K562 (cell line): ENCODE data around the gene XAGE1A. TPM values are rescaled to one million over a fixed set of nuclear protein-coding genes. Genes with fewer than 3 reads are reported as not detected.

Source experiments
- ATAC-seq: fragments of 200-7000 bp; cut with Tn5 transposase; 3 replicates; pipeline ENCODE4 v1.9.1; 2020; ENCODE audit warnings: moderate library complexity
- BruUV-seq: library from RNA; stranded (reverse); fragments of 400-500 nt; replicated peaks from 2 replicates; lab custom pipeline; 2021; lab: Mats Ljungman, UMichigan
- CTCF ChIA-PET: fragments of 300-600 bp; formaldehyde crosslinking; extraction: SDS; loops from one replicate; lab custom pipeline; 2021; ENCODE audit warnings: low intra/inter-chr PET ratio; lab: Yijun Ruan, JAX
- POLR2A ChIA-PET: fragments of 300-600, 350-650 bp; sonication (Branson Sonifier 250); formaldehyde crosslinking; extraction: SDS; loops from one replicate; lab custom pipeline; 2021; ENCODE audit warnings: antibody characterized with exemption, inconsistent platforms; lab: Yijun Ruan, JAX
- DNase-seq, 4 experiments: peaks; one replicate each; pipeline versions ENCODE4 v3.0.0 to v3.0.0-alpha.2; 2011 to 2018; ENCODE audit warnings: low spot score in 3 of 4, mixed read lengths in 3 of 4; ENCODE audit errors: extremely low read depth in 1 of 4
- FAIRE-seq: peaks from 2 replicates; lab custom pipeline; 2011; peaks lifted over from hg19 to GRCh38; lab: Jason Lieb, UNC
- H2AFZ ChIP-seq: 2 replicates; pipeline ENCODE4 v1.6.0; 2011; ENCODE audit warnings: low read depth, low read length, control low read depth, inconsistent platforms
- H3K27ac ChIP-seq: fragments of 200-600 bp; 3 replicates; pipeline ENCODE4 v1.8.0; 2011; ENCODE audit warnings: low read depth, mild to moderate bottlenecking, control low read depth, inconsistent platforms, low read length, moderate library complexity, mixed read lengths; ENCODE audit errors: extremely low read depth
- H3K27me3 ChIP-seq, 2 experiments: fragments of 300-600 bp in 1 of 2; 2 replicates in 1 of 2; 3 replicates in 1 of 2; pipeline versions ENCODE4 v1.6.0 to v1.8.0; 2011; ENCODE audit warnings: inconsistent platforms in 2 of 2, low read length in 2 of 2, mild to moderate bottlenecking in 1 of 2, mixed read lengths in 1 of 2, moderate library complexity in 1 of 2; ENCODE audit not compliant: control insufficient read depth in 2 of 2, insufficient read depth in 2 of 2
- H3K36me3 ChIP-seq: fragments of 300-600 bp; 3 replicates; pipeline ENCODE4 v1.8.0; 2011; ENCODE audit warnings: mild to moderate bottlenecking, low read length, inconsistent platforms; ENCODE audit not compliant: control insufficient read depth, insufficient read depth
- H3K4me1 ChIP-seq, 2 experiments: fragments of 200-600 bp in 1 of 2; replicated peaks in 1 of 2; 2 replicates in 1 of 2; 3 replicates in 1 of 2; pipeline versions ENCODE4 v1.5.1 to v1.8.0; 2011; ENCODE audit warnings: inconsistent platforms in 2 of 2, low read length in 2 of 2, mild to moderate bottlenecking in 1 of 2, mixed read lengths in 1 of 2, moderate library complexity in 1 of 2; ENCODE audit not compliant: control insufficient read depth in 2 of 2, insufficient read depth in 2 of 2
- H3K4me2 ChIP-seq: 2 replicates; pipeline ENCODE4 v1.6.1; 2011; ENCODE audit warnings: low read length, control low read depth, inconsistent platforms, mixed read lengths; ENCODE audit not compliant: insufficient read depth
- H3K4me3 ChIP-seq: fragments of 200-600 bp; sonication (generic), shearing (Covaris generic); 2 replicates; pipeline ENCODE4 v1.5.1; 2016; ENCODE audit warnings: control low read depth, inconsistent platforms
- H3K79me2 ChIP-seq: fragments of 200-600 bp; 3 replicates; pipeline ENCODE4 v1.8.0; 2011; ENCODE audit warnings: low read length, inconsistent platforms; ENCODE audit not compliant: control insufficient read depth, insufficient read depth
- H3K9ac ChIP-seq, 2 experiments: 2 replicates each; pipeline versions ENCODE4 v1.6.0 to v1.6.1; 2011; ENCODE audit warnings: low read depth in 2 of 2, low read length in 2 of 2, control low read depth in 1 of 2, inconsistent platforms in 1 of 2, mild to moderate bottlenecking in 1 of 2, mixed read lengths in 1 of 2; ENCODE audit not compliant: insufficient read depth in 1 of 2
- H3K9me1 ChIP-seq: one replicate; pipeline ENCODE4 v1.6.0; 2011; ENCODE audit warnings: inconsistent platforms, mild to moderate bottlenecking, low read length, moderate library complexity; ENCODE audit not compliant: control insufficient read depth, insufficient read depth
- H3K9me3 ChIP-seq: replicated peaks from 2 replicates; pipeline ENCODE4 v1.5.1; 2011; ENCODE audit warnings: low read depth, low read length, inconsistent platforms; ENCODE audit not compliant: control insufficient read depth, insufficient read depth
- H4K20me1 ChIP-seq: replicated peaks from 2 replicates; pipeline ENCODE4 v1.6.1; 2011; ENCODE audit warnings: low read length, inconsistent platforms, mixed read lengths; ENCODE audit not compliant: control insufficient read depth, insufficient read depth
- CEBPG ChIP-seq, 3 experiments: fragments of 200-800 bp in 1 of 3; sonication (Bioruptor generic) in 1 of 3; sonication (generic) in 1 of 3; formaldehyde crosslinking in 1 of 3; IDR thresholded peaks in 2 of 3; conservative IDR thresholded peaks in 1 of 3; 2 replicates each; pipeline versions ENCODE4 v1.6.1 to v1.8.0; 2016 to 2022; ENCODE audit warnings: missing compliant biosample characterization in 2 of 3, missing genetic modification characterization in 2 of 3, mild to moderate bottlenecking in 1 of 3, missing genetic modification reagents in 1 of 3
- ELF2 ChIP-seq: fragments of 250-450 bp; sonication (Bioruptor Pico); IDR thresholded peaks from 2 replicates; pipeline ENCODE4 v1.5.0; 2021; ENCODE audit warnings: mild to moderate bottlenecking
- JUNB ChIP-seq: fragments of 450-650 bp; formaldehyde crosslinking; conservative IDR thresholded peaks from 2 replicates; pipeline ENCODE4 v1.4.0; 2020; ENCODE audit warnings: mild to moderate bottlenecking
- NCOA2 ChIP-seq, 2 experiments: fragments of 450-650 bp; IDR thresholded peaks; 2 replicates each; pipeline ENCODE4 v1.6.1; 2018; ENCODE audit warnings: mild to moderate bottlenecking in 2 of 2, moderate library complexity in 1 of 2; ENCODE audit not compliant: partially characterized antibody in 2 of 2
- NFE2L1 ChIP-seq: fragments of 450-650 bp; IDR thresholded peaks from 2 replicates; pipeline ENCODE4 v1.6.1; 2016; ENCODE audit warnings: missing genetic modification characterization, low read depth, mild to moderate bottlenecking, missing compliant biosample characterization, moderate library complexity, borderline replicate concordance
- PCBP1 ChIP-seq: fragments of 200-400 bp; formaldehyde crosslinking; IDR thresholded peaks from 2 replicates; pipeline ENCODE4 v1.6.1; 2018; ENCODE audit warnings: mild to moderate bottlenecking, low read depth, low read length; ENCODE audit not compliant: poor library complexity, severe bottlenecking
- POLR2H ChIP-seq: IDR thresholded peaks from 2 replicates; pipeline ENCODE4 v1.6.1; 2016; ENCODE audit warnings: missing genetic modification characterization, low read depth, mild to moderate bottlenecking, control low read depth, missing compliant biosample characterization, moderate library complexity
- RBM25 ChIP-seq: fragments of 200-400 bp; formaldehyde crosslinking; IDR thresholded peaks from 2 replicates; pipeline ENCODE4 v1.6.1; 2018; ENCODE audit warnings: low read length, low read depth, moderate library complexity; ENCODE audit not compliant: severe bottlenecking
- SMAD1 ChIP-seq: fragments of 150-350 bp; IDR thresholded peaks from 2 replicates; pipeline ENCODE4 v1.6.1; 2014; ENCODE audit warnings: low read length, low read depth; ENCODE audit not compliant: partially characterized antibody
- TOE1 ChIP-seq, 2 experiments: fragments of 450-650 bp in 1 of 2; sonication (generic) in 1 of 2; formaldehyde crosslinking in 1 of 2; IDR thresholded peaks; 2 replicates each; pipeline versions ENCODE4 v1.7.1 to v1.8.0; 2016 to 2022; ENCODE audit warnings: borderline replicate concordance in 2 of 2, mild to moderate bottlenecking in 2 of 2, antibody characterized with exemption in 1 of 2, inconsistent platforms in 1 of 2, low read depth in 1 of 2, missing genetic modification reagents in 1 of 2, moderate library complexity in 1 of 2
- ZFPM2 ChIP-seq: fragments of 250-450 bp; sonication (Bioruptor Pico); IDR thresholded peaks from 2 replicates; pipeline ENCODE4 v1.5.1; 2022; ENCODE audit warnings: mild to moderate bottlenecking
- ZNF124 ChIP-seq: sonication (generic); formaldehyde crosslinking; IDR thresholded peaks from 2 replicates; pipeline ENCODE4 v1.8.1; 2022; ENCODE audit warnings: missing genetic modification reagents
- WGBS: fragments of 100-300 bp; shearing (Covaris generic); methylation state at CpG from one replicate; pipeline ENCODE4 v1.1.6; 2016; ENCODE audit warnings: low coverage, mixed read lengths; ENCODE audit not compliant: insufficient coverage; ENCODE audit errors: missing lambda C conversion rate; 5-methylcytosine and 5-hydroxymethylcytosine counted together
- in situ Hi-C: fragments of 300-500 bp; cut with MboI; formaldehyde crosslinking; loops from 4 replicates; pipeline ENCODE4 v1.15.0; 2018; ENCODE audit warnings: inconsistent platforms, mixed read lengths
- intact Hi-C: fragments of 100-400 bp; cut with micrococcal nuclease; formaldehyde crosslinking; loops from 2 replicates; pipeline ENCODE4 v1.14.2; 2022
- polyA plus RNA-seq, 8 experiments: library from polyadenylated mRNA; depleted of rRNA in 4 of 8; stranded (reverse) in 5 of 8; unstranded in 3 of 8; fragments of >200 nt; fragmentation: Nextera tagmentation in 2 of 8; fragmentation: Illumina TruSeq in 1 of 8; extraction: Ambion mirVana in 2 of 8; extraction: Trizol in 1 of 8; gene quantifications; 2 replicates each; pipeline versions ENCODE4 v1.2.1 to v1.2.3, GENCODE V29; 2011 to 2014; ENCODE audit warnings: inconsistent platforms in 1 of 8, missing spikeins in 1 of 8
- total RNA-seq, 7 experiments: library from RNA; depleted of rRNA in 6 of 7; stranded (reverse); fragments of >200 nt in 6 of 7; fragmentation: Illumina TruSeq in 2 of 7; extraction: Trizol in 2 of 7; gene quantifications; 2 replicates each; pipeline versions ENCODE4 v1.2.1 to v1.2.3, GENCODE V29; 2011 to 2021; ENCODE audit warnings: low replicate concordance in 1 of 7
- TF ChIP-seq, protein P1 (sequence below): fragments of 250-450 bp; sonication (Bioruptor Pico); IDR thresholded peaks from 2 replicates; pipeline ENCODE4 v1.9.0; 2021; ENCODE audit warnings: mild to moderate bottlenecking
- TF ChIP-seq, protein P2 (sequence below): sonication (generic); formaldehyde crosslinking; IDR thresholded peaks from 2 replicates; pipeline ENCODE4 v1.9.0; 2022; ENCODE audit warnings: mild to moderate bottlenecking, missing genetic modification reagents
- TF ChIP-seq, protein P3 (sequence below), 2 experiments: IDR thresholded peaks; 2 replicates each; pipeline ENCODE4 v1.6.1; 2012; ENCODE audit warnings: improper control_type of control experiment in 2 of 2, low read depth in 2 of 2, low read length in 2 of 2, borderline replicate concordance in 1 of 2

XAGE1A gene
- total and polyA plus RNA-seq, 9 of the 15 experiments (the other 6 are each of a cell fraction or from before 2014, with no cell fraction given) = 21.1 to 715 (median 306) TPM

DNA sequence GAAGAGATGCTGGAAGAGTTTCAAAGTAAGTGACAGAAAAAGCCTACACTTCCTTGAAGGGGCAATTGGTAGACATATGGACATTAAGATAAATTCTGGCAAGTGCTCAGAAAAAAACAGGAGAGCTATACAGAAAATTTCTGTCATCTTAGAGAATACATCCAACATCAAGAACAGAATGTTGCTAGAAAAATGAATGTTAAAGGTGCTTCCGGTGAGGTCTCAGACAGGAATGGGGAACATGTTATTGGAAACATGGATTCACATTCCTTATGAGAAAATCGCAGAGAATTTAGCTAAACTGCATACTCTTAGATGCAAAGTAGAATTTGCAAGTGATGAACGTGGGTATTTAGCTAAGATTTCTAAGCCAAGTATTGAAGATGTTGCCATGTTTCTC is 11.7 kb downstream of the XAGE1A start:
- WGBS = 0% methylated on average over 3 of the region's 3 CpGs
- H3K27me3 ChIP-seq = peaks cover 0 to 4% of the 10 kb centered on the region in 2 experiments; a peak in 1 of 5 replicates
- TF ChIP-seq CEBPG (CRISPR knock-in tag; IDR thresholded peaks at IDR 0.05) = no peak
- no peak for TF ChIP-seq CEBPG (tag; conservative IDR thresholded peaks at IDR 0.05 in 1 of 2, IDR thresholded peaks at IDR 0.05 in 1 of 2)
- TF ChIP-seq, protein P1, sequence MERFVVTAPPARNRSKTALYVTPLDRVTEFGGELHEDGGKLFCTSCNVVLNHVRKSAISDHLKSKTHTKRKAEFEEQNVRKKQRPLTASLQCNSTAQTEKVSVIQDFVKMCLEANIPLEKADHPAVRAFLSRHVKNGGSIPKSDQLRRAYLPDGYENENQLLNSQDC = no peak
- TF ChIP-seq ELF2 (CRISPR knock-in tag) = no peak
- TF ChIP-seq, protein P2, sequence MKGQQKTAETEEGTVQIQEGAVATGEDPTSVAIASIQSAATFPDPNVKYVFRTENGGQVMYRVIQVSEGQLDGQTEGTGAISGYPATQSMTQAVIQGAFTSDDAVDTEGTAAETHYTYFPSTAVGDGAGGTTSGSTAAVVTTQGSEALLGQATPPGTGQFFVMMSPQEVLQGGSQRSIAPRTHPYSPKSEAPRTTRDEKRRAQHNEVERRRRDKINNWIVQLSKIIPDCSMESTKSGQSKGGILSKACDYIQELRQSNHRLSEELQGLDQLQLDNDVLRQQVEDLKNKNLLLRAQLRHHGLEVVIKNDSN = no peak
- no peak for TF ChIP-seq NFE2L1
- TF ChIP-seq TOE1 (IDR thresholded peaks at IDR 0.05; ENCODE audit: borderline replicate concordance) = no peak
- no peak for TF ChIP-seq TOE1 (CRISPR knock-in tag; IDR thresholded peaks at IDR 0.05; ENCODE audit: borderline replicate concordance, low read depth)
- no peak for TF ChIP-seq ZFPM2 (CRISPR knock-in tag)
- TF ChIP-seq ZNF124 (CRISPR knock-in tag) = no peak
- TF ChIP-seq PCBP1 = no peak
- TF ChIP-seq SMAD1 = no peak
- no peak for TF ChIP-seq NCOA2 (IDR thresholded peaks at IDR 0.05; ENCODE audit: partially characterized antibody in 2 of 2)
- TF ChIP-seq JUNB (CRISPR knock-in tag) = no peak
- no peak for TF ChIP-seq POLR2H (tag)
- no peak for TF ChIP-seq RBM25
- TF ChIP-seq, protein P3, sequence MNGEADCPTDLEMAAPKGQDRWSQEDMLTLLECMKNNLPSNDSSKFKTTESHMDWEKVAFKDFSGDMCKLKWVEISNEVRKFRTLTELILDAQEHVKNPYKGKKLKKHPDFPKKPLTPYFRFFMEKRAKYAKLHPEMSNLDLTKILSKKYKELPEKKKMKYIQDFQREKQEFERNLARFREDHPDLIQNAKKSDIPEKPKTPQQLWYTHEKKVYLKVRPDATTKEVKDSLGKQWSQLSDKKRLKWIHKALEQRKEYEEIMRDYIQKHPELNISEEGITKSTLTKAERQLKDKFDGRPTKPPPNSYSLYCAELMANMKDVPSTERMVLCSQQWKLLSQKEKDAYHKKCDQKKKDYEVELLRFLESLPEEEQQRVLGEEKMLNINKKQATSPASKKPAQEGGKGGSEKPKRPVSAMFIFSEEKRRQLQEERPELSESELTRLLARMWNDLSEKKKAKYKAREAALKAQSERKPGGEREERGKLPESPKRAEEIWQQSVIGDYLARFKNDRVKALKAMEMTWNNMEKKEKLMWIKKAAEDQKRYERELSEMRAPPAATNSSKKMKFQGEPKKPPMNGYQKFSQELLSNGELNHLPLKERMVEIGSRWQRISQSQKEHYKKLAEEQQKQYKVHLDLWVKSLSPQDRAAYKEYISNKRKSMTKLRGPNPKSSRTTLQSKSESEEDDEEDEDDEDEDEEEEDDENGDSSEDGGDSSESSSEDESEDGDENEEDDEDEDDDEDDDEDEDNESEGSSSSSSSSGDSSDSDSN (IDR thresholded peaks at IDR 0.05; ENCODE audit: borderline replicate concordance in 1 of 2, low read depth in 2 of 2, low read length in 2 of 2) = no peak
- H3K79me2 ChIP-seq = no peaks in the 10 kb centered on the region
- no peak overlapping the region for H3K4me3 ChIP-seq
- FAIRE-seq = no peak
- no peaks in the 10 kb centered on the region for H3K9me3 ChIP-seq
- ATAC-seq = no peak
- POLR2A ChIA-PET = no interaction called here
- no peaks in the 10 kb centered on the region for H4K20me1 ChIP-seq
- no peak overlapping the region for H2AFZ ChIP-seq
- H3K4me2 ChIP-seq = no peak overlapping the region
- no peak overlapping the region for H3K27ac ChIP-seq
- intact Hi-C loops (no loop called here), in situ Hi-C loops (no loop called here)
- no peaks in the 10 kb centered on the region for H3K36me3 ChIP-seq
- no peaks in the 10 kb centered on the region for H3K4me1 ChIP-seq
- no TSS peak for BruUV-seq
- H3K9ac ChIP-seq = no peak overlapping the region
- no peaks in the 10 kb centered on the region for H3K9me1 ChIP-seq
- no peak for DNase-seq
- CTCF ChIA-PET = no interaction called here
